HG03378 (cell line): ENCODE data around the gene TMEM253.
A peak's percentile ranks its signal among the peaks of the same experiment; 100 is the strongest.

Experiments
- ATAC-seq: cut with Tn5 transposase; IDR thresholded peaks from one replicate; pipeline ENCODE4 v1.9.1; 2021; ENCODE audit warnings: mild to moderate bottlenecking, moderate library complexity; ENCODE audit not compliant: unreplicated experiment

TMEM253 gene

GRCh38 chr14:21070610-21071224, 30.1 kb upstream of the TMEM253 start:
- peak; percentile 16 for ATAC-seq

GRCh38 chr14:21071225-21072030, 29.4 kb upstream of the TMEM253 start:
- peak; percentile 73 for ATAC-seq

DNA sequence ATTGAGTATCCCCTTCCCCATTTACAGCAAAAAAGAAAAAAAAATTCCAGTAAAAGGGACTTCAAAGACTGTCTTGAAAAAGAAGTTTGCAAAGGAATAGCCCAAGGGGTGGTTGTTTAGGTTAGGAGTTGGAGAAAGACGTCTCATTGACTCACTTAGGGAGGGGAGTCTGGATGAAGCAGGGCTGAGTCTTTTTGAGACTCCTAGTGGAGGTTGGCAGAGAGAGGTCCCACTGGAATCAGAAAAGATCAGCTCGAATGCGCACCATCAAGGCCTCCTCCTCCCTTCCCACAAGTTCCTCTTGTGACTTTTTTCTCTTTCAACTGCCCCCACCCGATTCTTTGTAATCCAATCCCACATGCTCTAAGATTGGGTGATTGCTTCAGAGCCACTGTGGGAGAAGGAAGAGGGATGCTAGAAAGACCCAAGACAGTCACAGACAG, 28.8 kb upstream of the TMEM253 start:
- ATAC-seq, result no peak

DNA sequence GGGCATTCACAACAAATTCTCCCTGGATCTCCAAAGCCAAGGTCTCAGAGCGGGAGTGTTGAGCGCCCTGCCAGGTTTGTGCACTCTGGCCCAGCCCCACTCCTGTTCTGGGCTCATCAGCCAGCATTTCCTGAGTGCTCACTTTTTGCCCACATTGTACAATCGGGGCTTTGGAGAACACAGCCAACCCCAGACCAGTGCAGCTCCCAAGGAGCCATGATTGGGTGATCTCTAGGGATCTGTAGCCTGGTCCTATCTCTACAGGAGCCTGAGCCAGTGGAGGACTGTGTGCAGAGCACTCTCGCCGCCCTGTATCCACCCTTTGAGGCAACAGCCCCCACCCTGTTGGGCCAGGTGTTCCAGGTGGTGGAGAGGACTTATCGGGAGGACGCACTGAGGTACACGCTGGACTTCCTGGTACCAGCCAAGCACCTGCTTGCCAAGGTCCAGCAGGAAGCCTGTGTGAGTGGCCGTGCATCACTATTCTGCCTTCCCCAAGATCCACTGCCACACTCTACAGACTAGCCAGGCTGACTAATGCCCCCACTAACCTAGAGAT, 28.0 kb upstream of the TMEM253 start:
- no peak for ATAC-seq

GRCh38 chr14:21073921-21074320, 26.9 kb upstream of the TMEM253 start:
- ATAC-seq, result no peak

DNA sequence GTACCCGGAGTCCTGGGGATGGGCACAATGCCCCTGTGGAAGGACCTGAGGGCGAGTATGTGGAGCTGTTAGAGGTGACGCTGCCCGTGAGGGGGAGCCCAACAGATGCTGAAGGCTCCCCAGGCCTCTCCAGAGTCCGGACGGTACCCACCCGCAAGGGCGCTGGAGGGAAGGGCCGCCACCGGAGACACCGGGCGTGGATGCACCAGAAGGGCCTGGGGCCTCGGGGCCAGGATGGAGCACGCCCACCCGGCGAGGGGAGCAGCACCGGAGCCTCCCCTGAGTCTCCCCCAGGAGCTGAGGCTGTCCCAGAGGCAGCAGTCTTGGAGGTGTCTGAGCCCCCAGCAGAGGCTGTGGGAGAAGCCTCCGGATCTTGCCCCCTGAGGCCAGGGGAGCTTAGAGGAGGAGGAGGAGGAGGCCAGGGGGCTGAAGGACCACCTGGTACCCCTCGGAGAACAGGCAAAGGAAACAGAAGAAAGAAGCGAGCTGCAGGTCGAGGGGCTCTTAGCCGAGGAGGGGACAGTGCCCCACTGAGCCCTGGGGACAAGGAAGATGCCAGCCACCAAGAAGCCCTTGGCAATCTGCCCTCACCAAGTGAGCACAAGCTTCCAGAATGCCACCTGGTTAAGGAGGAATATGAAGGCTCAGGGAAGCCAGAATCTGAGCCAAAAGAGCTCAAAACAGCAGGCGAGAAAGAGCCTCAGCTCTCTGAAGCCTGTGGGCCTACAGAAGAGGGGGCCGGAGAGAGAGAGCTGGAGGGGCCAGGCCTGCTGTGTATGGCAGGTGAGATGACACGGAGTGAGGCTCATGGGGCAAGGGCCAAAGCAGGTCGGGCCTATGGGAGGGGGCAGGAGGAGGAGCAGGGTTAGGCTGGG, 26.2 kb upstream of the TMEM253 start:
- ATAC-seq, result no peak

GRCh38 chr14:21075719-21076437, 25.0 kb upstream of the TMEM253 start:
- ATAC-seq, result no peak

GRCh38 chr14:21077672-21078071, 23.2 kb upstream of the TMEM253 start:
- ATAC-seq, result no peak

GRCh38 chr14:21078287-21078686, 22.6 kb upstream of the TMEM253 start:
- no peak for ATAC-seq

- ATAC-seq, result no peak
These were observed 22.1 kb upstream of the TMEM253 start for GRCh38 chr14:21078726-21079125.

- ATAC-seq, result no peak
These were observed 19.2 kb upstream of the TMEM253 start for GRCh38 chr14:21081521-21082142.

DNA sequence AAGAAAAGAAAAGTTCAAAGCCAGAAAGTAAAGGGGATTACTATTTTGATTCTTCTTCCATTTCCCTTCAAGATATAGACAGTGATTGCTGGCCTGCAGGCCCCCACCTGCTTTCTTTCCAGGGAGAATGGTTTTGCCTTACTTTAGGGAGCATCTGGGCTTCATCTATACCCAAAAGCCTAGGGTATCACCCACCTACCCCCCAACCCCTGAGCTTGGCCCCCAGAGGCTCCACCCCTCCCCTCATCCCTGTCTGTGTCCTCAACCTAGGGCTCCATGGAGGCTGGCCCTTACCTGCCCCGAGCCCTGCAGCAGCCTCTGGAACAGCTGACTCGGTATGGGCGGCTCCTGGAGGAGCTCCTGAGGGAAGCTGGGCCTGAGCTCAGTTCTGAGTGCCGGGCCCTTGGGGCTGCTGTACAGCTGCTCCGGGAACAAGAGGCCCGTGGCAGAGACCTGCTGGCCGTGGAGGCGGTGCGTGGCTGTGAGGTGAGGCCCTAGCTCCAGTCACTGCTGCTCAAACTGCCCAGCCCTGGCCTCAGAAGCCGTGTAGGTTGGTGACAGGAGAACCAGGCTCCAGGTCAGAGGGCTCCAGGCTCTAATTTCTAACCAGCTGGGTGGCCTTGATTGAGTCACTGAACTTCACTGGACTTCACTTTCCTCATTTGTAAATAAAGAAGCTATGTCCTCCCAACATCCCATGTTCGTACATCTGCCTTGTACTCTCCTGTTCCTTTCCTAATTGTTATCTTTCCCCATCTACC, 17.1 kb upstream of the TMEM253 start:
- no peak for ATAC-seq

GRCh38 chr14:21084396-21084795, 16.5 kb upstream of the TMEM253 start:
- no peak for ATAC-seq

DNA sequence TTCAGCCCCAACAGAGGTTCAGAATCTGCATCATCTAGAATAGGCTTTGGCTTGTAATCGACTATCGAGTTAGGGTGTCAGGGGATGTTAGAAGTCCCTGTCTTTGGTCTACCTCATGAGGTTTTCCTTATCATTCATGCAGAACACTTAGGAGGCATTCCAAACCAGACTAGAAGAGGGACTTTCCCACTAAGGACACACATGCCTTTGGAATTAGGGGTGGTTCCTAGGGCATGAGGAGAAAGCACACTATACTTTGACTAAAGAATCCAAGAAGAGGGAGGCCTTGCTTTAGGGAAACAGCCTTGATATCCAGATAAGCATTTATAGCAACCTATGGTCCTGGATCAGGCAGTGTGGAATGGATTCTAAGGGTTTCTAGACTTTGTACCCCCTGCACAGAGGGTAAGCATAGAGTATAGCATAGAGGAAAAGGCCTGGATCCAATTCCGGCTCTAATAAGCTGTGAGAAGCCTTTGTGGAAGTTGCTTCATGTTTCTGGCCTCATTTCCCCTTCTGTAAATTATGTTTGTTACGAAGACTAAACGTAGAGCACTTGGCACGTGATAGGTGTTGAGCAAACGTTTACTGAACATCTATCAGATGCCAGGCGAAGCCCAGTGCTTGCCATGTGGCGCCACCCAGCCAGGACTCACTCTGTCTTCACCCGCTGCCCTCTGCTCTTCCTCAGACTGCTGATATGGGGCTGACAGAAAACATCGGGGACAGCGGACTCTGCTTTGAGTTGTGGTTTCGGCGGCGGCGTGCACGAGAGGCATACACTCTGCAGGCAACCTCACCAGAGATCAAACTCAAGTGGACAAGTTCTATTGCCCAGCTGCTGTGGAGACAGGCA, 15.6 kb upstream of the TMEM253 start:
- ATAC-seq, result no peak

DNA sequence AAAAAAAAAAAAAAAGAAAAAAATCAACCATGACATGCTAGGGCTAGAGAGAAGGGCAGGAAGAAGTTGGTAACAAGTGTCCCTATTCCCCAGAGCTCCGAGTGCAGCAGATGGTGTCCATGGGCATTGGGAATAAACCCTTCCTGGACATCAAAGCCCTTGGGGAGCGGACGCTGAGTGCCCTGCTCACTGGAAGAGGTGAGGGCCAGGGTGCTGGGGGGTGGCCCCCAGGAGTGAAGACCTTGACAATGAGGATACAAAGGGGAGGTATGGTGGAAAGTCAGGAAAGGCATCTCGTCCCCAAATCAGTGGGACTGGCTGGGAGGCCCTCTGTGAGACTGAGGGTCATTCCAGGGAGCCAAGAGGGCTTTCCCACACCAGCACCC, 14.0 kb upstream of the TMEM253 start:
- ATAC-seq, result no peak

GRCh38 chr14:21087294-21088091, 13.4 kb upstream of the TMEM253 start:
- peak; percentile 67 for ATAC-seq

DNA sequence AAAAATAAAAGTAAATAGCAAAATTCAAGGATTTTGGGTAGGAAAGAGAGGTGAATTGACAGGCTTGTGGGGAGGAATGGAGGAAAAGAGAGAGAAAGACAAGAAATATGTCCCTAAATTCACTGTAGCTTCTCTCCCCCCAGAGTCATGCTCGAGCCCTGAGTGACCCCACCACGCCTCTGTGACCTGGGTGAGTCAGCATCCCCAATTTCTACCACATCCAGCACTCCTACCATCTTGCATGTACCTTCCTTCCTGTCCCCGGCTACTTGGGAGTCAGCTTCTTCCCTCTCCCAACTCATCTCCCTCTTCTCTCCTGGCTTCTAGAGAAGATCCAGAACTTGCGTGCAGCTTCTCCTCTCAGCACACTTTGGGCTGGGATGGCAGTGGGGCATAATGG, 12.2 kb upstream of the TMEM253 start:
- ATAC-seq, result no peak

DNA sequence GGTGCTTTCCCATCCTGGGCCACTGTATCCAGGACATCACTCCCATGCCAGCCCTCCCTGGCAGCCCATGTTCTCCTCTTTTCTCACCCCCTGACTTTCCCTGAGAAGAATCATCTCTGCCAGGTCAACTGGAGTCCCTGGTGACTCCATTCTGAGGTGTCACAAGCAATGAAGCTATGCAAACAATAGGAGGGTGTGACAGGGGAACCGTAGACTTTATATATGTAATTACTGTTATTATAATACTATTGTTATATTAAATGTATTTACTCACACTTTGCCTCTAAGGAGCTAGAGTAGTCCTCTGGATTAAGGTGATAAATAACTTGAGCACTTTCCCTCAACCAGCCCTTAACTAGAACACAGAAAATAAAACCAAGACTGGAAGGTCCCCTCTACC, 11.6 kb upstream of the TMEM253 start:
- no peak for ATAC-seq
